H1 (cell line): ENCODE measurements around the gene TRIM71. TPM values are rescaled to one million over a fixed set of nuclear protein-coding genes. Genes with fewer than 3 reads are reported as not detected.
A peak's percentile ranks its signal among the peaks of the same experiment; 100 is the strongest.
"Not testable (repeated sequence)": the region's sequence is repeated elsewhere in the genome, so short reads cannot be mapped to it uniquely, and the experiment has no call there.

Experiments used
- CTCF ChIA-PET: fragments of 300-600 bp; sonication (Branson Sonifier 250); formaldehyde crosslinking; loops from one replicate; lab custom pipeline; 2021; ENCODE audit not compliant: partially characterized antibody; lab: Charles Lee
- POLR2A ChIA-PET: fragments of 300-600 bp; sonication (Branson Sonifier 250); formaldehyde crosslinking; loops from one replicate; lab custom pipeline; 2021; ENCODE audit warnings: inconsistent platforms; ENCODE audit not compliant: partially characterized antibody; lab: Charles Lee
- DNase-seq, 2 experiments: peaks; one replicate each; pipeline versions ENCODE4 v3.0.0 to v3.0.0-alpha.2; 2010 to 2022; ENCODE audit warnings: low spot score in 2 of 2, low read depth in 1 of 2, mixed read lengths in 1 of 2
- FAIRE-seq: peaks from 2 replicates; lab custom pipeline; 2011; peaks lifted over from hg19 to GRCh38; lab: Jason Lieb, UNC
- H2AFZ ChIP-seq: 2 replicates; pipeline ENCODE4 v1.8.1; 2012; ENCODE audit warnings: low read length, inconsistent platforms
- H2AK5ac ChIP-seq: 2 replicates; pipeline ENCODE4 v1.6.1; 2013; ENCODE audit warnings: low read depth, low read length
- H2BK120ac ChIP-seq: replicated peaks from 2 replicates; pipeline ENCODE3; 2013; ENCODE audit warnings: low read depth, low read length, inconsistent platforms
- H2BK12ac ChIP-seq: 2 replicates; pipeline ENCODE4 v1.6.1; 2013; ENCODE audit warnings: low read depth, low read length
- H2BK15ac ChIP-seq: 2 replicates; pipeline ENCODE4 v1.6.1; 2013; ENCODE audit warnings: low read length
- H2BK20ac ChIP-seq: 2 replicates; pipeline ENCODE4 v1.6.1; 2013; ENCODE audit warnings: low read length
- H2BK5ac ChIP-seq: 2 replicates; pipeline ENCODE4 v1.6.1; 2013; ENCODE audit warnings: low read depth, low read length
- H3K14ac ChIP-seq: 2 replicates; pipeline ENCODE4 v1.6.1; 2013; ENCODE audit warnings: inconsistent platforms; ENCODE audit not compliant: insufficient read length
- H3K18ac ChIP-seq: 2 replicates; pipeline ENCODE4 v1.6.1; 2013; ENCODE audit warnings: low read length; ENCODE audit errors: extremely low read depth
- H3K23ac ChIP-seq: 2 replicates; pipeline ENCODE4 v1.6.1; 2013; ENCODE audit warnings: inconsistent platforms; ENCODE audit not compliant: insufficient read length
- H3K23me2 ChIP-seq: 2 replicates; pipeline ENCODE4 v1.6.1; 2013; ENCODE audit warnings: low read depth, low read length
- H3K27ac ChIP-seq: 2 replicates; pipeline ENCODE4 v1.6.1; 2011; ENCODE audit warnings: low read depth, low read length, inconsistent platforms
- H3K27me3 ChIP-seq, 4 experiments: replicated peaks in 1 of 4; 1 replicate in 1 of 4; 2 replicates in 3 of 4; pipeline versions ENCODE4 v1.6.1 to v1.8.1; 2011 to 2013; ENCODE audit warnings: low read length in 3 of 4, mild to moderate bottlenecking in 3 of 4, inconsistent platforms in 2 of 4, mixed read lengths in 2 of 4, moderate library complexity in 1 of 4; ENCODE audit not compliant: control insufficient read depth in 3 of 4, insufficient read depth in 3 of 4; ENCODE audit errors: extremely low read depth in 1 of 4
- H3K36me3 ChIP-seq, 4 experiments: 2 replicates each; pipeline versions ENCODE4 v1.6.1 to v1.8.1; 2011 to 2013; ENCODE audit warnings: mild to moderate bottlenecking in 4 of 4, low read length in 3 of 4, moderate library complexity in 2 of 4, control low read depth in 1 of 4, inconsistent platforms in 1 of 4; ENCODE audit not compliant: insufficient read depth in 4 of 4, control insufficient read depth in 2 of 4
- H3K4ac ChIP-seq: replicated peaks from 2 replicates; pipeline ENCODE3; 2013; ENCODE audit warnings: low read length, low read depth, mixed read lengths, inconsistent platforms; ENCODE audit not compliant: insufficient read length
- H3K4me1 ChIP-seq, 4 experiments: replicated peaks in 1 of 4; 1 replicate in 1 of 4; 2 replicates in 3 of 4; pipeline versions ENCODE4 v1.6.1 to v1.8.1; 2011 to 2013; ENCODE audit warnings: low read length in 3 of 4, inconsistent platforms in 2 of 4, mixed read lengths in 1 of 4; ENCODE audit not compliant: insufficient read depth in 4 of 4, control insufficient read depth in 3 of 4
- H3K4me2 ChIP-seq, 2 experiments: 2 replicates each; pipeline versions ENCODE4 v1.6.1 to v1.8.1; 2011 to 2013; ENCODE audit warnings: low read depth in 2 of 2, low read length in 2 of 2, control low read depth in 1 of 2, inconsistent platforms in 1 of 2, mild to moderate bottlenecking in 1 of 2; ENCODE audit not compliant: insufficient read depth in 1 of 2
- H3K4me3 ChIP-seq, 4 experiments: fragments of 200-600, 300-600 bp in 1 of 4; sonication (generic), shearing (Covaris generic), sonication (Bioruptor Twin) in 1 of 4; 2 replicates each; pipeline versions ENCODE4 v1.5.1 to v1.8.1; 2011 to 2016; ENCODE audit warnings: low read length in 4 of 4, low read depth in 3 of 4, control low read depth in 2 of 4, inconsistent platforms in 2 of 4, mild to moderate bottlenecking in 2 of 4, mixed read lengths in 1 of 4, moderate library complexity in 1 of 4; ENCODE audit not compliant: insufficient read depth in 2 of 4; ENCODE audit errors: extremely low read depth in 1 of 4
- H3K56ac ChIP-seq: replicated peaks from 2 replicates; pipeline ENCODE3; 2013; ENCODE audit warnings: low read depth, mild to moderate bottlenecking, mixed read lengths, low read length, inconsistent platforms; ENCODE audit not compliant: insufficient read length
- H3K79me1 ChIP-seq: 2 replicates; pipeline ENCODE4 v1.6.1; 2013; ENCODE audit warnings: low read depth, low read length, control low read depth
- H3K79me2 ChIP-seq, 2 experiments: 2 replicates each; pipeline versions ENCODE4 v1.6.1 to v1.8.1; 2012 to 2013; ENCODE audit warnings: low read length in 2 of 2, mild to moderate bottlenecking in 2 of 2, inconsistent platforms in 1 of 2; ENCODE audit not compliant: insufficient read depth in 2 of 2, control insufficient read depth in 1 of 2
- H3K9ac ChIP-seq, 4 experiments: replicated peaks in 1 of 4; 1 replicate in 1 of 4; 2 replicates in 3 of 4; pipeline versions ENCODE4 v1.6.1 to v1.8.1; 2011 to 2013; ENCODE audit warnings: low read depth in 3 of 4, low read length in 3 of 4, control low read depth in 2 of 4, mild to moderate bottlenecking in 2 of 4, moderate library complexity in 2 of 4, inconsistent platforms in 1 of 4; ENCODE audit errors: extremely low read depth in 1 of 4
- H3K9me3 ChIP-seq, 2 experiments: 2 replicates each; pipeline versions ENCODE4 v1.6.1 to v1.8.1; 2012 to 2013; ENCODE audit warnings: mild to moderate bottlenecking in 2 of 2, moderate library complexity in 2 of 2, control low read depth in 1 of 2, inconsistent platforms in 1 of 2, low read depth in 1 of 2, low read length in 1 of 2, mixed read lengths in 1 of 2; ENCODE audit not compliant: insufficient read depth in 2 of 2
- H4K20me1 ChIP-seq, 2 experiments: replicated peaks in 1 of 2; 2 replicates each; pipeline versions ENCODE3 to v1.8.1; 2011 to 2013; ENCODE audit warnings: inconsistent platforms in 2 of 2, low read length in 2 of 2, mild to moderate bottlenecking in 1 of 2; ENCODE audit not compliant: insufficient read depth in 2 of 2, control insufficient read depth in 1 of 2
- H4K5ac ChIP-seq: 2 replicates; pipeline ENCODE4 v1.6.1; 2013; ENCODE audit warnings: low read length, low read depth, mixed read lengths, inconsistent platforms; ENCODE audit not compliant: insufficient read length
- H4K8ac ChIP-seq: 2 replicates; pipeline ENCODE4 v1.8.0; 2013; ENCODE audit warnings: mild to moderate bottlenecking, moderate library complexity, low read length, inconsistent platforms; ENCODE audit not compliant: insufficient read depth; ENCODE audit errors: extremely low read depth
- H4K91ac ChIP-seq: replicated peaks from 2 replicates; pipeline ENCODE3; 2013; ENCODE audit warnings: low read length, mixed read lengths, inconsistent platforms; ENCODE audit not compliant: insufficient read length
- CREB1 ChIP-seq: IDR thresholded peaks from 2 replicates; pipeline ENCODE4 v1.6.1; 2012; ENCODE audit warnings: inconsistent platforms
- KDM4A ChIP-seq: IDR thresholded peaks from one replicate; pipeline ENCODE4 v1.7.1; 2012; ENCODE audit warnings: low read depth, mild to moderate bottlenecking, moderate library complexity, low read length, inconsistent platforms; ENCODE audit not compliant: severe bottlenecking
- NANOG ChIP-seq: IDR thresholded peaks from 2 replicates; pipeline ENCODE4 v1.6.1; 2011; ENCODE audit warnings: low read length, low read depth, mild to moderate bottlenecking, inconsistent platforms; ENCODE audit not compliant: insufficient read depth, poor library complexity, severe bottlenecking
- NRF1 ChIP-seq: IDR thresholded peaks from 2 replicates; pipeline ENCODE4 v1.6.1; 2011; ENCODE audit warnings: mild to moderate bottlenecking, low read depth, low read length, improper control_type of control experiment
- POLR2A ChIP-seq, 2 experiments: IDR thresholded peaks; 1 replicate in 1 of 2; 2 replicates in 1 of 2; pipeline ENCODE4 v1.6.1; 2011; ENCODE audit warnings: low read depth in 2 of 2, low read length in 2 of 2, mild to moderate bottlenecking in 2 of 2; ENCODE audit errors: control extremely low read depth in 1 of 2
- SAP30 ChIP-seq: fragments of 300-600 bp; sonication (generic); IDR thresholded peaks from 2 replicates; pipeline ENCODE4 v1.7.1; 2012; ENCODE audit warnings: low read length, moderate library complexity, mild to moderate bottlenecking, inconsistent platforms; ENCODE audit not compliant: insufficient read depth, insufficient replicate concordance
- TAF1 ChIP-seq: IDR thresholded peaks from 2 replicates; pipeline ENCODE4 v1.6.1; 2011; ENCODE audit warnings: mild to moderate bottlenecking, low read depth, low read length
- TCF12 ChIP-seq: IDR thresholded peaks from 2 replicates; pipeline ENCODE4 v1.6.1; 2011; ENCODE audit warnings: low read depth, mild to moderate bottlenecking, low read length
- WGBS, 2 experiments: shearing (Covaris generic) in 1 of 2; methylation state at CpG; one replicate each; pipeline versions ENCODE4 v1.1.6 to v1.1.7; 2013 to 2015; ENCODE audit warnings: low lambda C conversion rate in 2 of 2, mixed read lengths in 2 of 2, inconsistent platforms in 1 of 2, low coverage in 1 of 2, missing lambda C conversion rate in 1 of 2; ENCODE audit not compliant: insufficient replicate concordance in 2 of 2, insufficient coverage in 1 of 2, insufficient read length in 1 of 2; ENCODE audit errors: extremely low coverage in 1 of 2, missing lambda C conversion rate in 1 of 2; 5-methylcytosine and 5-hydroxymethylcytosine counted together
- polyA plus RNA-seq, 7 experiments: library from polyadenylated mRNA; depleted of rRNA in 3 of 7; stranded (reverse) in 5 of 7; unstranded in 2 of 7; fragments of >200 nt in 5 of 7; fragments of 200-250 nt in 2 of 7; gene quantifications; 1 replicate in 5 of 7; 2 replicates in 1 of 7; 4 replicates in 1 of 7; pipeline versions ENCODE4 v1.2.1 to v1.2.3, GENCODE V29; 2011 to 2013; ENCODE audit warnings: missing spikeins in 2 of 7, mixed read lengths in 2 of 7
- total RNA-seq: library from RNA; stranded (reverse); fragmentation: NEBNext Ultra II Directional; extraction: Animal tissue kit (Norgen Biotek cat#: 25700); gene quantifications from 2 replicates; pipeline ENCODE4 v1.2.1, GENCODE V29; 2021

The TRIM71 gene
- total and polyA plus RNA-seq, 2 of the 8 experiments (the other 6 are each of a cell fraction or from before 2014, with no cell fraction given): 53.7 to 293 TPM

GRCh38 chr3:32781211-32781968, 36.4 kb upstream of the TRIM71 start (continued):
- TF ChIP-seq NRF1: 0 out of 2 replicates have a peak, but pooled peaks have one; percentile 7
- peak; percentile 57 for TF ChIP-seq NANOG
- TF ChIP-seq POLR2A (IDR thresholded peaks at IDR 0.05; ENCODE audit: control extremely low read depth in 1 of 2, low read depth in 2 of 2, low read length in 2 of 2): peak; percentile 51 to 82; a peak in 2 of 3 replicates
- TF ChIP-seq TAF1: peak; percentile 82
- peak; percentile 68 for TF ChIP-seq CREB1
- peak; percentile 74 for TF ChIP-seq SAP30
- TF ChIP-seq KDM4A: peak; percentile 31
- TF ChIP-seq TCF12: peak; percentile 73; the same call in 1 of the 2 replicates
- TF ChIP-seq, all 59 proteins: peak for 26

- not testable (repeated sequence) for H2BK12ac ChIP-seq, H2BK120ac ChIP-seq, H3K9ac ChIP-seq, H3K27me3 ChIP-seq, H2BK15ac ChIP-seq, H3K23ac ChIP-seq, FAIRE-seq, H3K79me1 ChIP-seq, H3K27ac ChIP-seq, H3K9me3 ChIP-seq, H4K5ac ChIP-seq, H4K91ac ChIP-seq, H2AFZ ChIP-seq, H3K56ac ChIP-seq, DNase-seq, H2AK5ac ChIP-seq, H4K8ac ChIP-seq, H3K23me2 ChIP-seq, H3K4ac ChIP-seq, H3K36me3 ChIP-seq, H3K14ac ChIP-seq, H4K20me1 ChIP-seq
- peak overlapping the region; percentile 20 to 65 (median 29); a peak in 5 of 8 replicates for H3K4me3 ChIP-seq
- CTCF ChIA-PET: interaction anchor here (0.7 to 3.8 kb wide), 19 partner anchors 9 to 166 kb away, joined by 3 to 25 read pairs (median 4); no protein-coding TSS in a partner anchor
- H3K79me2 ChIP-seq: peaks cover 0 to 22% of the 10 kb centered on the region in 2 experiments; a peak in 3 of 4 replicates
- H3K18ac ChIP-seq: peak overlapping the region; percentile 88; the same call in 1 of the 2 replicates
- 65% methylated on average over 9 of the region's 9 CpGs; no CpG with 5 or more reads in 1 of the 2 experiments for WGBS, 2 experiments
- H3K4me2 ChIP-seq: peak overlapping the region; percentile 79 to 98
- H2BK20ac ChIP-seq: peak overlapping the region; percentile 23; the same call in 1 of the 2 replicates
- POLR2A ChIA-PET: interaction anchor here (0.6 to 11.7 kb wide), 17 partner anchors 10 to 128 kb away, joined by 3 to 230 read pairs (median 8); partner anchors contain the start of gene TRIM71
- H2BK5ac ChIP-seq: peak overlapping the region; percentile 89
- peaks cover 13 to 29% (median 22%) of the 10 kb centered on the region in 4 experiments; a peak in 6 of 7 replicates for H3K4me1 ChIP-seq
Measured at GRCh38 chr3:32781969-32782270, 35.9 kb upstream of the TRIM71 start.
